Tibial nerve (tissue), 4 donors: ENCODE data around the gene GRM7.

Experiments
- EP300 ChIP-seq, 2 donors: sonication (generic); formaldehyde crosslinking; IDR thresholded peaks; one replicate each; pipeline ENCODE4 v1.6.1; 2017; ENCODE audit warnings: antibody characterized with exemption in 2 of 2, mild to moderate bottlenecking in 1 of 2
- POLR2A ChIP-seq, 2 donors: fragments of 450-650 bp; IDR thresholded peaks; one replicate each; pipeline ENCODE4 v1.6.1; 2017; ENCODE audit warnings: antibody characterized with exemption in 2 of 2, mild to moderate bottlenecking in 2 of 2, moderate library complexity in 2 of 2
- TF ChIP-seq, protein P1 (sequence below), 5 experiments: fragments of 200-600 bp in 3 of 5; fragments of 450-650 bp in 2 of 5; sonication (generic) in 3 of 5; IDR thresholded peaks; one replicate each; pipeline ENCODE4 v1.5.1; 2016 to 2019; ENCODE audit warnings: antibody characterized with exemption in 5 of 5, mild to moderate bottlenecking in 3 of 5, moderate library complexity in 2 of 5

- TF ChIP-seq POLR2A (IDR thresholded peaks at IDR 0.05) (no peak), EP300 (IDR thresholded peaks at IDR 0.05) (no peak)
- TF ChIP-seq, protein P1, sequence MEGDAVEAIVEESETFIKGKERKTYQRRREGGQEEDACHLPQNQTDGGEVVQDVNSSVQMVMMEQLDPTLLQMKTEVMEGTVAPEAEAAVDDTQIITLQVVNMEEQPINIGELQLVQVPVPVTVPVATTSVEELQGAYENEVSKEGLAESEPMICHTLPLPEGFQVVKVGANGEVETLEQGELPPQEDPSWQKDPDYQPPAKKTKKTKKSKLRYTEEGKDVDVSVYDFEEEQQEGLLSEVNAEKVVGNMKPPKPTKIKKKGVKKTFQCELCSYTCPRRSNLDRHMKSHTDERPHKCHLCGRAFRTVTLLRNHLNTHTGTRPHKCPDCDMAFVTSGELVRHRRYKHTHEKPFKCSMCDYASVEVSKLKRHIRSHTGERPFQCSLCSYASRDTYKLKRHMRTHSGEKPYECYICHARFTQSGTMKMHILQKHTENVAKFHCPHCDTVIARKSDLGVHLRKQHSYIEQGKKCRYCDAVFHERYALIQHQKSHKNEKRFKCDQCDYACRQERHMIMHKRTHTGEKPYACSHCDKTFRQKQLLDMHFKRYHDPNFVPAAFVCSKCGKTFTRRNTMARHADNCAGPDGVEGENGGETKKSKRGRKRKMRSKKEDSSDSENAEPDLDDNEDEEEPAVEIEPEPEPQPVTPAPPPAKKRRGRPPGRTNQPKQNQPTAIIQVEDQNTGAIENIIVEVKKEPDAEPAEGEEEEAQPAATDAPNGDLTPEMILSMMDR (IDR thresholded peaks at IDR 0.05), result no peak
These were observed 467.4 kb downstream of the GRM7 start for GRCh38 chr3:7328339-7328738.
